Measurements from ENCODE around the gene GFI1B. TPM values are rescaled to one million over a fixed set of nuclear protein-coding genes. Genes with fewer than 3 reads are reported as not detected.

The GFI1B gene
- total RNA-seq, 1 donor from 2014 or later = not detected

GRCh38 chr9:132976571-132976970, 1.9 kb upstream of the GFI1B start:
- Mint-ChIP-seq H3K27ac (ENCODE audit: unreplicated experiment) (no peak overlapping the region), H3K9me3 (peaks cover 2% of the 10 kb centered on the region), H3K4me1 (no peaks in the 10 kb centered on the region), H3K4me3 (no peak overlapping the region), H3K36me3 (ENCODE audit: low read depth) (no peaks in the 10 kb centered on the region), H3K27me3 (ENCODE audit: low read depth) (peaks cover 81% of the 10 kb centered on the region)
- no peak for TF ChIP-seq CTCF (conservative IDR thresholded peaks at IDR 0.05)
- DNase-seq (ENCODE audit: low read depth, low spot score) = no peak

GRCh38 chr9:132978112-132978450, 413 bp upstream of the GFI1B start:
- Mint-ChIP-seq H3K36me3 (ENCODE audit: low read depth) (no peaks in the 10 kb centered on the region), H3K4me1 (no peaks in the 10 kb centered on the region), H3K4me3 (no peak overlapping the region), H3K9me3 (peaks cover 2% of the 10 kb centered on the region), H3K27me3 (ENCODE audit: low read depth) (peaks cover 85% of the 10 kb centered on the region), H3K27ac (ENCODE audit: unreplicated experiment) (no peak overlapping the region)
- no peak for TF ChIP-seq CTCF (conservative IDR thresholded peaks at IDR 0.05)
- no peak for DNase-seq (ENCODE audit: low read depth, low spot score)

GRCh38 chr9:132980157-132980556, 1.7 kb downstream of the GFI1B start:
- no peaks in the 10 kb centered on the region for H3K36me3 Mint-ChIP-seq (ENCODE audit: low read depth)
- H3K27ac Mint-ChIP-seq (ENCODE audit: unreplicated experiment) = no peak overlapping the region
- no peak for DNase-seq (ENCODE audit: low read depth, low spot score)
- TF ChIP-seq CTCF (conservative IDR thresholded peaks at IDR 0.05) = no peak
- H3K4me3 Mint-ChIP-seq = no peak overlapping the region
- peaks cover 66% of the 10 kb centered on the region for H3K27me3 Mint-ChIP-seq (ENCODE audit: low read depth)
- no peaks in the 10 kb centered on the region for H3K9me3 Mint-ChIP-seq
- H3K4me1 Mint-ChIP-seq = no peaks in the 10 kb centered on the region

GRCh38 chr9:132982458-132982857, 4.0 kb downstream of the GFI1B start:
- peaks cover 48% of the 10 kb centered on the region for H3K27me3 Mint-ChIP-seq (ENCODE audit: low read depth)
- H3K9me3 Mint-ChIP-seq = no peaks in the 10 kb centered on the region
- H3K36me3 Mint-ChIP-seq (ENCODE audit: low read depth) = no peaks in the 10 kb centered on the region
- no peak overlapping the region for H3K27ac Mint-ChIP-seq (ENCODE audit: unreplicated experiment)
- H3K4me3 Mint-ChIP-seq = no peak overlapping the region
- H3K4me1 Mint-ChIP-seq = no peaks in the 10 kb centered on the region
- no peak for TF ChIP-seq CTCF (conservative IDR thresholded peaks at IDR 0.05)
- DNase-seq (ENCODE audit: low read depth, low spot score) = no peak

- no peaks in the 10 kb centered on the region for H3K4me1 Mint-ChIP-seq
- H3K9me3 Mint-ChIP-seq = no peaks in the 10 kb centered on the region
- TF ChIP-seq CTCF (conservative IDR thresholded peaks at IDR 0.05) = no peak
- no peak overlapping the region for H3K4me3 Mint-ChIP-seq
- peaks cover 38% of the 10 kb centered on the region for H3K27me3 Mint-ChIP-seq (ENCODE audit: low read depth)
- no peak for DNase-seq (ENCODE audit: low read depth, low spot score)
- no peaks in the 10 kb centered on the region for H3K36me3 Mint-ChIP-seq (ENCODE audit: low read depth)
- H3K27ac Mint-ChIP-seq (ENCODE audit: unreplicated experiment) = no peak overlapping the region
Measured at GRCh38 chr9:132983491-132984201, 5.2 kb downstream of the GFI1B start.
